Naive B cell (primary cell): Measurements from ENCODE around the gene LENG9. TPM values are rescaled to one million over a fixed set of nuclear protein-coding genes. Genes with fewer than 3 reads are reported as not detected.

Experiments used
- ATAC-seq, 2 donors: fragments of 150-1000 bp; cut with Tn5 transposase; 2 replicates each; pipeline ENCODE4 v1.10.0; 2021; ENCODE audit warnings: low read depth in 2 of 2, mild to moderate bottlenecking in 2 of 2, moderate library complexity in 2 of 2
- DNase-seq: peaks from one replicate; pipeline ENCODE4 v3.0.0; 2022
- H3K27ac Mint-ChIP-seq, 6 donors: one replicate each; pipeline ENCODE4 v1.8.0; 2020 to 2022; ENCODE audit warnings: mild to moderate bottlenecking in 6 of 6, mixed read lengths in 6 of 6, moderate library complexity in 5 of 6, inconsistent platforms in 2 of 6
- H3K27me3 Mint-ChIP-seq, 3 donors: one replicate each; pipeline ENCODE4 v1.8.0; 2021 to 2022; ENCODE audit warnings: mixed read lengths in 3 of 3, mild to moderate bottlenecking in 1 of 3
- H3K36me3 Mint-ChIP-seq, 2 donors: one replicate each; pipeline ENCODE4 v1.8.0; 2020 to 2022; ENCODE audit warnings: mixed read lengths in 2 of 2, inconsistent platforms in 1 of 2, mild to moderate bottlenecking in 1 of 2
- H3K4me1 Mint-ChIP-seq, 3 donors: one replicate each; pipeline ENCODE4 v1.8.0; 2020 to 2022; ENCODE audit warnings: mixed read lengths in 3 of 3, inconsistent platforms in 1 of 3, mild to moderate bottlenecking in 1 of 3, moderate library complexity in 1 of 3
- H3K4me3 Mint-ChIP-seq, 8 donors: one replicate each; pipeline ENCODE4 v1.8.0; 2020 to 2022; ENCODE audit warnings: mild to moderate bottlenecking in 8 of 8, mixed read lengths in 8 of 8, moderate library complexity in 8 of 8, inconsistent platforms in 2 of 8
- H3K9me3 Mint-ChIP-seq, 7 donors: one replicate each; pipeline ENCODE4 v1.8.0; 2020 to 2022; ENCODE audit warnings: mixed read lengths in 7 of 7, mild to moderate bottlenecking in 5 of 7, inconsistent platforms in 2 of 7, moderate library complexity in 1 of 7
- polyA plus RNA-seq, 6 donors: library from polyadenylated mRNA; unstranded; fragments of 300-500 nt; fragmentation: Illumina TruSeq; gene quantifications; one replicate each; pipeline ENCODE4 v1.2.3, GENCODE V29; 2021; ENCODE audit warnings: low read depth in 6 of 6

The LENG9 gene
- polyA plus RNA-seq, 6 donors from 2014 or later: 0.20 to 0.62 (median 0.31) TPM; not detected in 1

DNA sequence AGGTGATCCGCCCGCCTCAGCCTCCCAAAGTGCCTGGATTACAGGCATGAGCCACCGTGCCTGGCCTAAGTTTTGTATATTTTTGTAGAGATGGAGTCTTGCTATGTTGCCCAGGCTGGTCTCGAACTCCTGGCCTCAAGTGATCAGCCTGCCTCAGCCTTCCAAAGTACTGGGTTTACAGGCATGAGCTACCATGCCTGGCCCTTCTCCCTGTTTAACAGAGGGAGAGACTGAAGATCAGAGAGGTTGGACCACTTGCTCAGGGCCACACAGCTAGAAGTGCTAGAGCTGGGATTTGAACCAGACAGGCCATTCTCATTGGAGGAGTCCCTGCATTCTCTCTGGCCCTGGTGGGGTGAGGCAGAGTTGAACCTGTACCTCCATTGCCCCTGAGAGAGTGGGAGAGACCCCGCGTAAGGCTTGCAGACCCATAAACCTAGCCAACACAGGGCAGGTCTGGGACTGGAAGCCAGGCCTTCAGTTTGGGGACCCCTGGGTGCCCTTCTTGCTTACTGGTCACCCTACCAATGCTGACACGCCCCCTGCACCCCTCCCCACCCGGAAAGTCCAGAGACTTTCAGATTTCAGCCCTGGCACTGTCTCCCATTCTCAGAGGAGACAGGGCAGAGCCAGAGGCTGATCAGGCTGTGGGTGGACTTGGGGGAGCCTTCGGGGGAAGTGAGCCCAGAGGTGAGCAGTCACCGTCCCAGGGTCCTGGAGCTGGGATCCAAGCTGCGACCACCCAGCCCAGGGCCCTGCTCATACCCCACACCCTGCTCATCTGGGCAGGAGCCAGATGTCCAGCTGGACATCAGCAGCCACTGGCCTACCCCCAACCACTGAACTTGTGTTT is 35.0 kb downstream of the LENG9 start:
- Mint-ChIP-seq H3K4me1 (peaks cover 12 to 19% (median 13%) of the 10 kb centered on the region in 3 donors), H3K36me3 (no peaks in the 10 kb centered on the region), H3K4me3 (no peak overlapping the region), H3K9me3 (peaks cover 0 to 3% (median 0%) of the 10 kb centered on the region in 7 donors), H3K27me3 (peaks cover 17 to 60% (median 25%) of the 10 kb centered on the region in 3 donors), H3K27ac (no peak overlapping the region)
- ATAC-seq (no peak), DNase-seq (no peak)

DNA sequence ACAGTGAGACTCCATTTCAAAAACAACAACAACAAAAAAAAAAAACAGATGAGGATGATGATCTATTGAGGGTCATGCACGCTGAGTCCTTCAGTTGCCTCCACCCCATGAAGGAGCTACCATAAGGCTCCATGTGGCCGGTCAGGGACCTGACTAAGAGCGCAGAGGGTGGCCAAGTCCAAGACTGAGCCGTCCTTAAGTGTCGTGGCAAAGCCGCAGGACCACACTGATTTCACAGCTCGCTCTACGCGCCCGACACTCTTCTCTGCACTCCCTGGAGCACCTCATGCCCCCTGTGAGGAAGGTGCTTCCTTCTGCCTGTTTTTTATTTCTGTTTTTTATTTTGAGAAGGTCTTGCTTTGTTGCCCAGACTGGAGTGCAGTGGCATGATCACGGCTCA is 36.0 kb downstream of the LENG9 start:
- no peak for ATAC-seq
- Mint-ChIP-seq H3K36me3 (no peaks in the 10 kb centered on the region), H3K4me3 (no peak overlapping the region), H3K4me1 (peaks cover 12 to 19% (median 16%) of the 10 kb centered on the region in 3 donors), H3K27me3 (peaks cover 19 to 69% (median 35%) of the 10 kb centered on the region in 3 donors), H3K9me3 (peaks cover 0 to 3% (median 0%) of the 10 kb centered on the region in 7 donors), H3K27ac (no peak overlapping the region)
- no peak for DNase-seq

DNA sequence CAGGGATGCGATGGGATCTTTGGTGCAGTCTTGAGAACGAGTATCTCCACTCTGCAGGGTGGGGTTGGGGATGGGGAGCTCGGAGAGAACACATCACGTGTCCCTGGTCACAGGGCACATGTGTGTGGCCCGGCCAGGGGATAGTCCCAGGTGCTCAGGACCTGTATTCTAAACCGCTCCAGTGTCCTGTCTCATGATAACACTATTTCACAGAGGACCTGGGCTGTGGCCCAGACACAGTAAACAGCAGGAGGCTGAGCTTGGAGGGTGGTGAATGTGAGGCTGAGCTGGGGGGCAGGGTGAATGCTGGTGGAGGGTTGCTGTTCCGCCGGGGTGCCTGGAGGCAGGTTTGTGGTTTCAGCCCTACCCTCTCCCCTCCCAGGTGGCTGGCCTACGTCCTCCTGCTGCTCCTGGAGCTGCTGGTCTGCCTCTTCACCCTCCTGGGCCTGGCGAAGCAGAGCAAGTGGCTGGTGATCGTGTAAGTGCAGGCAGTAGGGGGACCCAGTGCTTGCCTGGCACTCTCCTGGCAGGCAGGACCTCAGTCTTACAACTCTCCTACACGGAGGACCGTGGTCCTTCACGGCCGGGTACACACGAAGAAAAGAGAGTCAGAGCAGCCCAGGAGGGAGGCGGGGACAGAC is 37.2 kb downstream of the LENG9 start:
- H3K36me3 Mint-ChIP-seq: no peaks in the 10 kb centered on the region
- no peak for DNase-seq
- H3K4me1 Mint-ChIP-seq: peaks cover 10 to 18% (median 15%) of the 10 kb centered on the region in 3 donors
- H3K27ac Mint-ChIP-seq: peak overlapping the region in 1 of 6 donors; percentile 26
- peaks cover 19 to 71% (median 36%) of the 10 kb centered on the region in 3 donors for H3K27me3 Mint-ChIP-seq
- no peak for ATAC-seq
- no peak overlapping the region for H3K4me3 Mint-ChIP-seq
- H3K9me3 Mint-ChIP-seq: peaks cover 0 to 3% (median 0%) of the 10 kb centered on the region in 7 donors

DNA sequence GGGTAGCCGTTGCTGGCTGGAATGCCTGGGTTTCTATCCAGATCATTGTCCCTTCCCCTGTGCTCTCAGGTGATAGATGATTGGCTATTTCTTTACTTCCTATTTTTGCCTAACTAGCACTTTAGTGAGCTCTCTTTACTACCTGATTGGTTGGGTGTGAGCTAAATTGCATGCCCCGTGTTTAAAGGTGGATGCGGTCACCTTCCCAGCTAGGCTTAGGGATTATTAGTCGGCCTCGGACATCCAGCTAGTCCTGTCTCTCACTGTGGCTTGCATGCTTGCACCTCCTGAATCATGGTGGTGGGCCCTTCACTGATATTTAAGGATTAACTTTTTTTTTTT is 38.2 kb downstream of the LENG9 start:
- ATAC-seq (no peak), DNase-seq (no peak)
- Mint-ChIP-seq H3K4me1 (peaks cover 4 to 12% (median 10%) of the 10 kb centered on the region in 3 donors), H3K9me3 (peaks cover 0 to 3% (median 0%) of the 10 kb centered on the region in 7 donors), H3K27me3 (peaks cover 14 to 70% (median 36%) of the 10 kb centered on the region in 3 donors), H3K36me3 (no peaks in the 10 kb centered on the region), H3K4me3 (no peak overlapping the region), H3K27ac (no peak overlapping the region)

DNA sequence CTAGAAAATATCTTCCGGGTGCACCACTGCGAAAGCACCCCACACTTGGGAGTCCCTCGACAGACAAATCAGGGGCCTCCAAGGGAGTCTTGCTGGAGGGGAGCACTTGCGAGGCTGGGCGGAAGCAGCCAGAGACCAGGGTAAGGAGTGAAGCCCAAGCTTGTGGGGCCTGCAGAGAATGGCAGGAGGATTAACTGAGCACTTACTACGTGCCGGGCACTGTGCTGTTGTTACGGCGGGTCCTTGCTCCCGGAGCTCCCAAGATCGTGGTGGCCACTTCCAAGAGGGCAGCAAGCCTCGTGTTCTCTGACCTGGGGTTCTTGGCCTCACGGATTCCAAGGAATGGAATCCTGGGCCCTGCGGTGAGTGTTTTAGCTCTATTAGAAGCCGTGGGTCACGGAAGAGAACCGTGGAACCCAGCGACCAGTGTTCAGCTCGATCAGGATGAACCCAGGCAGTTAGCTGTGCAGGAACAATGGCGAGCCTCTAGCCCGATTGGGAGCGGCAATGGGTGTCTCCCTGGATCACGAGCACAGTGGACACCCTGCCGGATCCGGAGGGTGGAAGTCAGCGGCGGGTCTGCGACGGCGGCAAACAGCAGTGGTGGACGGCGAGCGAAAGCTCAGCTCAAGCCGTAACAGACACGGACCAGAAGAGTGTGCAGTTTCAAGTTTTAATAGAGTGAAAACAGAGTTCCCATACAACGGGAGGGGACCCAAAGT is 38.8 kb downstream of the LENG9 start:
- Mint-ChIP-seq H3K36me3 (no peaks in the 10 kb centered on the region), H3K27me3 (peaks cover 15 to 70% (median 36%) of the 10 kb centered on the region in 3 donors), H3K4me3 (peak overlapping the region in 3 of 8 donors; percentile 3 to 40 (median 9)), H3K4me1 (peaks cover 2 to 10% (median 7%) of the 10 kb centered on the region in 3 donors), H3K9me3 (peaks cover 0 to 3% (median 0%) of the 10 kb centered on the region in 7 donors), H3K27ac (no peak overlapping the region)
- DNase-seq (no peak), ATAC-seq (no peak)

DNA sequence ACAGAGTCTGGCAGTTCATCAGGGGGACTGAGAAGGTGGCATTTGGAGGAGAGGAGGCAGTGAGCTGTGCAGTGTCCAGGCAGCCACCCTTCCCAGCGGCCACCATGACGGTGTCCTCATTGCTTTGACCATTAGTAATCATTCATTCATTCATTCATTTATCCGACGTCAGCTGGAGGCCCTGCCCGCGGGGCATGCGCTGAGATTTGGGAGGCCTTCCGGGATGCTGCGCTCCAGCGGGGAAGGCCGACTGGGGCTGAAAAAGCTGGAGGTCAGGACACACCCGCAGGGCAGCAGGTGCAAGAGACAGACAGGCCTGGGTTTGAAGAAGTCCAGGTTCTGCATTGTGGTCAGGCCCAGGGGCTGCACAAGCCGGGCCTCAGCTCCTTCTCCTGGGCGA is 39.4 kb downstream of the LENG9 start:
- peaks cover 0 to 7% (median 7%) of the 10 kb centered on the region in 3 donors for H3K4me1 Mint-ChIP-seq
- DNase-seq (no peak), ATAC-seq (no peak)
- H3K4me3 Mint-ChIP-seq: no peak overlapping the region
- H3K36me3 Mint-ChIP-seq: no peaks in the 10 kb centered on the region
- H3K9me3 Mint-ChIP-seq: peaks cover 0 to 3% (median 0%) of the 10 kb centered on the region in 7 donors
- no peak overlapping the region for H3K27ac Mint-ChIP-seq
- peaks cover 16 to 69% (median 30%) of the 10 kb centered on the region in 3 donors for H3K27me3 Mint-ChIP-seq

DNA sequence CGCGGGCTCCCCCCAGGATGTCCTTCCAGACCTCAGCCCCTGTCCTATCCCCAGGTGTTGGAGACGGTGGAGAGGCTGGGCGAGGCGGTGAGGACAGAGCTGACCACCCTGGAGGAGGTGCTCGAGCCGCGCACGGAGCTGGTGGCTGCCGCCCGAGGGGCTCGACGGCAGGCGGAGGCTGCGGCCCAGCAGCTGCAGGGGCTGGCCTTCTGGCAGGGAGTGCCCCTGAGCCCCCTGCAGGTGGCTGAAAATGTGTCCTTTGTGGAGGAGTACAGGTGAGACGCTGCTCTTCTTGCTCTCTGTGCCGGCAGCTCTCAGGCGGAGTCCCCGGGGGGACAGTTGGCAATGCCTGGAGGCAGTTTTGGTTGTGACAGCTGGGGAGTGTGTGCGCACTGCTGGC is 41.4 kb downstream of the LENG9 start:
- peaks cover 0 to 3% (median 0%) of the 10 kb centered on the region in 7 donors for H3K9me3 Mint-ChIP-seq
- DNase-seq: no peak
- H3K4me1 Mint-ChIP-seq: peaks cover 13 to 21% (median 15%) of the 10 kb centered on the region in 3 donors
- H3K36me3 Mint-ChIP-seq: peaks cover 0 to 5% of the 10 kb centered on the region in 2 donors
- no peak for ATAC-seq
- no peak overlapping the region for H3K27ac Mint-ChIP-seq
- peaks cover 27 to 74% (median 39%) of the 10 kb centered on the region in 3 donors for H3K27me3 Mint-ChIP-seq
- no peak overlapping the region for H3K4me3 Mint-ChIP-seq

DNA sequence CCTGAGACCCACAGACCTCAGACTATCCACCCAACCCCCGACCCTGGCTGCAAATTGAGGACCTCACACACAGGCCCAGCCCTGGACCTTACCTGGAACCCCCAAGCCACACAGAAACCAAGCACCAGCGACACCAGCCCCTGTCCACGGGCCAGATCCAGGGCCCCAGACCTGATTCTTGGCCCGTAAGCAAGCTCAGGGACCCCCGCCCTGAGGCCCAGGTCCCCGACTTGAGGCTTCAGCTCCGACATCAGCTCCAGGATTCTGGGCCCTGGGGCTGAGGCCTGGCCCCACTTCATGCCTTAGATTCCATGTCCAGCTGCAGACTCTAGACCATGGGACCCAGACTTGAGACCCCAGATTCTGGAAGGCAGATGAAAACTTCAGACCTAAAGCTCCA is 42.1 kb downstream of the LENG9 start:
- peaks cover 0 to 9% of the 10 kb centered on the region in 2 donors for H3K36me3 Mint-ChIP-seq
- peaks cover 14 to 23% (median 17%) of the 10 kb centered on the region in 3 donors for H3K4me1 Mint-ChIP-seq
- peaks cover 30 to 73% (median 40%) of the 10 kb centered on the region in 3 donors for H3K27me3 Mint-ChIP-seq
- DNase-seq (no peak), ATAC-seq (no peak)
- no peak overlapping the region for H3K27ac Mint-ChIP-seq
- peaks cover 0 to 2% (median 0%) of the 10 kb centered on the region in 7 donors for H3K9me3 Mint-ChIP-seq
- H3K4me3 Mint-ChIP-seq: no peak overlapping the region

DNA sequence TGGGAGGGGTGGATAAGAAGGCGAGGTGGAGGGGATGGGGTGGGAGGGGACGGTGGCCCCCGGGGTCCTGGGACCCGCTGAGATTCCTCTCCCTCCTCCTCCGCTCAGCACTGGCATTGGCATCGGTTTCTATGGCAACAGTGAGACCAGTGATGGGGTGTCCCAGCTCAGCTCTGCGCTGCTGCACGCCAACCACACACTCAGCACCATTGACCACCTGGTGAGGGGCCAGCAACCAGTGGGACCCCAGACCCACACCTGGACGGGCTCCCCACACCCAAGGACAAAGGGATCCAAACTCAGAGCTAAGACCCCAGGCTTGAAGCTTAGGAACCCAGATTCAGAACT is 42.4 kb downstream of the LENG9 start:
- H3K27me3 Mint-ChIP-seq: peaks cover 28 to 71% (median 38%) of the 10 kb centered on the region in 3 donors
- H3K4me1 Mint-ChIP-seq: peaks cover 14 to 23% (median 17%) of the 10 kb centered on the region in 3 donors
- no peak for ATAC-seq
- H3K4me3 Mint-ChIP-seq: no peak overlapping the region
- peaks cover 0 to 2% (median 0%) of the 10 kb centered on the region in 7 donors for H3K9me3 Mint-ChIP-seq
- H3K27ac Mint-ChIP-seq: no peak overlapping the region
- DNase-seq: no peak
- peaks cover 0 to 9% of the 10 kb centered on the region in 2 donors for H3K36me3 Mint-ChIP-seq

DNA sequence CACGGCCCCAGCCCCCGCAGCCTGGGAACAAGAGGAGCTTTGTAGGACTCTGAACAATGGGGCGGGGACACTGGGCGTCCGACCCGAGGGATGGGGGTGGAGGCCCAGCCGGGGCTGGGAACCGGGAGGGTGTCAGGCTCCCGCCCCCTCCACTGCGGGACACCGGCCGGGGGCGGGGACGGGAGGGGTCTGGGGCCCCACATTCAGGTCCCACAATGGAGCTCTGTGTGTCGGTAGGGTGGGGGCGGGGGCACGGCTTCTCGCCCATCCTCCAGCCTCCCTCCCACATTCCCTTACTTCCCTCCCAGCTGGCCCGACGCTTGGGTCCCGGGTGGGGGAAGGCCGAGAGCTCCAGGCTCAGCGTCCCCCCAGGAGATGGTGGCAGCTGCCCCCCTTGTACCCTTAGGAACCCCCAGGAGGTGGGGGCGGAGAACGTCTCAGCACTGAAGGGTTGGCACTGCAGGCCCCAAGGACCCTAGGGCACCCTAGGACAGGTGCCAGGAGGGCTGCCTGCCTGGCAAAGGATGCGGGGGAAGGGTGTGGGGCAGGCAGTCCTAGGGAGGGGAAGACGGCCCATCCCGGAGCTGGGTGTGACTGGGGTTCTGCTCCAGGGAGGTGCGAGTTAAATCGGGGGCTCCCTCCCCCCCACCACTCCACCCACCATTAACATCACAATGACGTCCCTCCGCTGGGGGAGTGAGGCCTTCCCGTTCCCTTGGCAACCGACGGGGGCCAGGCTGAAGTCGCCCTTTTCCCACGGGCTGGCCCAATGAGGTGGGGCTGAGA is 43.0 kb downstream of the LENG9 start:
- Mint-ChIP-seq H3K27ac (no peak overlapping the region), H3K27me3 (peaks cover 28 to 72% (median 43%) of the 10 kb centered on the region in 3 donors), H3K9me3 (peaks cover 0 to 2% (median 0%) of the 10 kb centered on the region in 7 donors)

DNA sequence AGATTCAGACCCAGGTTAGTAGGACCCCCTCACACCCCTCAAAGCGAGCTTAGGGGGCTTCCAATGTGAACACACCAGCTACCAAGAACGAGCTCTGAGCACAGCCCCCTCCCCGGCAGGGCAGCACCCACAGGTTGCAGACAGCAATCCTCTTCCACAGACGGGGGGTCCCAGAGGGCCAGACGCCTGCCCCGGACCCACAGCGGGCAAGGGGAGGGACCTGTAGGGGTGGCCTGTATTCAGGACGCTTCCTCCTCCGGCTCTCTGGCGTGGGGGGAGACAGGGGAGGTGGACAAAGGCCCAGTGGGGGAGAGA is 43.6 kb downstream of the LENG9 start:
- ATAC-seq: no peak

More for the DNA sequence above, 43.0 kb downstream of the LENG9 start:
- DNase-seq (no peak), ATAC-seq (no peak)
- Mint-ChIP-seq H3K4me1 (peaks cover 17 to 28% (median 18%) of the 10 kb centered on the region in 3 donors), H3K36me3 (peaks cover 0 to 9% of the 10 kb centered on the region in 2 donors), H3K4me3 (no peak overlapping the region)

DNA sequence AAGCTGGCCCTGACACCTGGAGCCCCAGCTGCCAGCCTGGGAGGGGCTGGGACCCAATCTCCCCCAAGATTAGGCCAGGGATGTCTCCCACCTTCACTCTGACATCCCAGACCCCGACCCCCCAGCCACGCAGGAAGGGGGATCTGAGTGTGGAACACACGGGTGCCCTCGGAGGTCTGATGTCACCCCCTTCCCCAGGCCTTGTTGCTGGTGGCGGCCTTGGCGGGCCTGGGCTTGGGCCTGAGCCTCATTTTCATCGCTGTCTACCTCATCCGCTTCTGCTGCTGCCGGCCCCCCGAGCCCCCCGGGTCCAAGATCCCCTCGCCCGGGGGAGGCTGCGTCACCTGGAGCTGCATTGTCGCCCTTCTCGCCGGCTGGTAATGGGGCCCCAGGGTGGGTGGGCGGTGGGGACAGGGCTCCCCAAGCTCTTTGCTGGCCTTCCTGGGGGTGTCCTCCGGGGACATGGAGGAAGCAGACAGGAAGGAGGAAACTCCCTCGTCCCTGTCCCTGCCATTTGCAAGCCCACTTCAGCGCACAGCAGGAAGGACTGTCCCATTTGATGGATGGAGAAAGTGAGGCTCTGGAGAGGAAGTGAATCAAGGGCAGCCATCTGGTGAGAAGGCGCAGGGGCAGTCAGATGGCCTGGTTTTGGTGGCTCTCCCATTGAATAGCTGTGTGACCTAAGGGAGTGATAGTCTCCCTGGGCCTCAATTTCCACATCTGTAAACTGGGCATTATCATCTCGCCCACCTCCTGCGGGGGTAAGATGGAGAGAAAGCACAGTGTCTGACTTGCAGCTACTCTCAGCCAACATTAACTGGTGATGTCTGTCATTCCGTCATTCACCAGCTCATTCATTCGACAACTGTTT is 44.4 kb downstream of the LENG9 start:
- H3K9me3 Mint-ChIP-seq: peaks cover 0 to 3% (median 2%) of the 10 kb centered on the region in 7 donors
- peaks cover 0 to 13% of the 10 kb centered on the region in 2 donors for H3K36me3 Mint-ChIP-seq
- no peak overlapping the region for H3K27ac Mint-ChIP-seq
- DNase-seq (no peak), ATAC-seq (no peak)
- no peak overlapping the region for H3K4me3 Mint-ChIP-seq
- peaks cover 37 to 66% (median 49%) of the 10 kb centered on the region in 3 donors for H3K27me3 Mint-ChIP-seq
- H3K4me1 Mint-ChIP-seq: peaks cover 18 to 21% (median 19%) of the 10 kb centered on the region in 3 donors

More for the DNA sequence above, 43.6 kb downstream of the LENG9 start:
- DNase-seq: no peak
- Mint-ChIP-seq H3K4me1 (peaks cover 17 to 23% (median 18%) of the 10 kb centered on the region in 3 donors), H3K36me3 (peaks cover 0 to 9% of the 10 kb centered on the region in 2 donors), H3K27me3 (peaks cover 28 to 67% (median 43%) of the 10 kb centered on the region in 3 donors), H3K27ac (no peak overlapping the region), H3K4me3 (no peak overlapping the region), H3K9me3 (peaks cover 0 to 2% (median 0%) of the 10 kb centered on the region in 7 donors)
